ENCODE data around the gene PLD1. TPM values are rescaled to one million over a fixed set of nuclear protein-coding genes. Genes with fewer than 3 reads are reported as not detected.

The PLD1 gene
- total RNA-seq, 2 donors from 2014 or later = 51.3 to 95.2 TPM

DNA sequence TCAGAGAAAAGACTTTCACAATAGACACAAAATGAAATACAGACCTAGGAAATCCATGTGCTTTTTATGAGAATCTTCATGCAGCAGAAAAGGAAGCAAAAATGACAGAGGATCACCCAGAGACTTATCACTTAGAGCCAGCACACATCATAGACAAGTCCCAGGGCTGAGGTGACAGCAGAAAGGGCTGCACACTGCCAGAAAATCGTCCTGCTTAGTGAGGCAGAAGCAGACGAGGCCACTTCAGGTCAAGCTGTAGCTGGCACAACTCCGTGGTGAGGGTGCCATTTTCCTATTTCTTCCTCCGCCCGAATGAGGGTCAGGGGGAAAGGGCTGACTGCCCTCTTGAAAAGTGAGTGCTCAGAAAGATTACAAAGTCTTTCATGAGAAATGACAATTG lies 254.1 kb downstream of the PLD1 start:
- no peaks in the 10 kb centered on the region for H3K4me1 ChIP-seq (ENCODE audit: control insufficient read depth in 1 of 2, low read depth in 2 of 2)
- no peaks in the 10 kb centered on the region for H3K36me3 ChIP-seq
- no peaks in the 10 kb centered on the region for H3K27me3 ChIP-seq (replicated peaks; ENCODE audit: insufficient read depth)
- no peak for TF ChIP-seq CTCF (IDR thresholded peaks at IDR 0.05)
- H3K27ac ChIP-seq = no peak overlapping the region
- no peak for DNase-seq (ENCODE audit: low spot score)
- H3K4me3 ChIP-seq = no peak overlapping the region
- ATAC-seq (ENCODE audit: insufficient number of reproducible peaks, low FRiP score, low read depth) = no peak
- no peaks in the 10 kb centered on the region for H3K9me3 ChIP-seq

- TF ChIP-seq CTCF (IDR thresholded peaks at IDR 0.05) = no peak
- ATAC-seq (ENCODE audit: insufficient number of reproducible peaks, low FRiP score, low read depth) (no peak), DNase-seq (ENCODE audit: low spot score) (no peak)
- Histone ChIP-seq H3K36me3 (no peaks in the 10 kb centered on the region), H3K4me3 (no peak overlapping the region), H3K4me1 (ENCODE audit: control insufficient read depth in 1 of 2, low read depth in 2 of 2) (no peaks in the 10 kb centered on the region), H3K27ac (no peak overlapping the region), H3K9me3 (no peaks in the 10 kb centered on the region), H3K27me3 (replicated peaks; ENCODE audit: insufficient read depth) (no peaks in the 10 kb centered on the region)
Observed at GRCh38 chr3:171553086-171553485, 257.2 kb downstream of the PLD1 start.

DNA sequence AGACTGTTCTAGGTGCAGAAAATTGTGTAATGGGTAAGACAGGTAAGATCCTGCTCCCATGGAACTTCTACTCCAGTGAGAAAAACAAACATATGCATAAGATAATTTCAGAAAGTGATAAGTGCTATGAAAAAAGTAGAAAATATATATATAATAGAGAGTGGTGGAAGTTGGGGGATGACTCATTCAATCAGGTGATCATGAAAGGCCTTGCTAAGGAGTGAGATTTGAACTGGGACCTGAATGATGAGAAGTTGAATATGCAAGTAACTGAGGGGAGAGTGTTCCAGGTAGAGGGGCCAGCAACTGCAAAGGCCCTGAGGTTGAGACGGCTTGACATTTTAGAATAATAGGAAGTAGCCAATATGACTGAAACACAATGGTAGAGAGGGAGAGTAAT lies 257.8 kb downstream of the PLD1 start:
- TF ChIP-seq CTCF (IDR thresholded peaks at IDR 0.05) = no peak
- Histone ChIP-seq H3K4me3 (no peak overlapping the region), H3K27me3 (replicated peaks; ENCODE audit: insufficient read depth) (no peaks in the 10 kb centered on the region), H3K36me3 (no peaks in the 10 kb centered on the region), H3K9me3 (no peaks in the 10 kb centered on the region), H3K4me1 (ENCODE audit: control insufficient read depth in 1 of 2, low read depth in 2 of 2) (no peaks in the 10 kb centered on the region), H3K27ac (no peak overlapping the region)
- ATAC-seq (ENCODE audit: insufficient number of reproducible peaks, low FRiP score, low read depth) (no peak), DNase-seq (ENCODE audit: low spot score) (no peak)

- TF ChIP-seq CTCF (IDR thresholded peaks at IDR 0.05) = no peak
- H3K4me1 ChIP-seq (ENCODE audit: control insufficient read depth in 1 of 2, low read depth in 2 of 2) = no peaks in the 10 kb centered on the region
- ATAC-seq (ENCODE audit: insufficient number of reproducible peaks, low FRiP score, low read depth) (no peak), DNase-seq (ENCODE audit: low spot score) (no peak)
- no peaks in the 10 kb centered on the region for H3K27me3 ChIP-seq (replicated peaks; ENCODE audit: insufficient read depth)
- H3K9me3 ChIP-seq = no peaks in the 10 kb centered on the region
- no peaks in the 10 kb centered on the region for H3K36me3 ChIP-seq
- H3K27ac ChIP-seq = no peak overlapping the region
- no peak overlapping the region for H3K4me3 ChIP-seq
Observed at GRCh38 chr3:171551296-171551695, 259.0 kb downstream of the PLD1 start.

Other genes with a start within 250 kb of the PLD1 start
- not detected for gene TMEM212, start 32.9 kb upstream of the PLD1 start, total RNA-seq
- 100 to 1,000 TPM; 113 to 163 TPM for gene FNDC3B, start 229.1 kb upstream of the PLD1 start, total RNA-seq

Data from thoracic aorta (tissue), 2 donors.